ENCODE results near the gene APAF1. TPM values are rescaled to one million over a fixed set of nuclear protein-coding genes. Genes with fewer than 3 reads are reported as not detected.

The APAF1 gene
- total RNA-seq, 4 donors from 2014 or later: 7.5 to 18.6 (median 8.5) TPM

Small RNAs within 50 kb of the gene (small RNA-seq; reads per million reads assigned to genes)
- 2.6 to 20.2 (median 10.6) reads per million in 4 donors for gene SNORA53

Other genes starting within 250 kb of the APAF1 start
- gene TMPO, start 129.7 kb upstream of the APAF1 start, total RNA-seq: 10 to 100 TPM; 42.3 to 56.7 (median 53.7) TPM
- 100 to 1,000 TPM; 602 to 636 (median 625) TPM for gene SLC25A3, start 51.6 kb upstream of the APAF1 start, total RNA-seq
- gene IKBIP, start 502 bp upstream of the APAF1 start, total RNA-seq: 10 to 100 TPM in 2 of 4 donors, 1 to 10 TPM in 2; 4.5 to 17.2 (median 10.2) TPM

Measured in gastroesophageal sphincter (tissue), 4 donors.